NCI-H146 treated with DMSO at 0.1 percent for 48 hours (cell line): ENCODE measurements around the gene CYFIP2.

Experiments used
- DNase-seq: peaks from one replicate; lab custom pipeline; 2025; ENCODE audit not compliant: unreplicated experiment; lab: John Stamatoyannopoulos, UW

CYFIP2 gene

DNA sequence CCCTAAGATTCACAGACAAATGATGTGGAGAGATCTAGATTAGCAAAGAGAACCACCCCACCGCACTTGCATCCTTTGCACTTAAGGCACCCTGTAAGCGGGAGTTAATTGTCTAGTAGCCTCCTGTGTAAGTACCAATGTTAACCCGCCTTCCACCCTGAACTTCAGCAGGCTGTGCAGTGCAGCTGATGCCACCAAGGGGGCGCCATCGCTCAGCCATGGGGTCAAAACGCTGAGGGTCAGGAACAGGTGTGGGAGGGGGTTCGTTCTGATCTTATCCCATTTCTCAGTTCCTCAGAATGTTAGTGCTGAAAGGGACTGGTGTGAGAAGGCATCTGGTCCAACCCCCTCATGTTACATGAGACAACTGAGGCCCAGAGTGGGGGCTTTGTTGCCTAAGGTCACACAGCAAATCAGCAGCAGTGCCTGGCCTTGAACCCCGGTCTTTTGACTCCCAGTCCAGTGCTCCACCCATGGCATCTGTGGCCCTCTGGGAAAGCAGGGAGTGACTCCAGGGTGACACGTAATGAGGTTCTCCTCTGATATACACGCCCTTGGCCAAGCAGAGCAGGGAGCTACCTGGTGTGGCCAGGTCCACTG lies 57.3 kb downstream of the CYFIP2 start:
- no peak for DNase-seq

DNA sequence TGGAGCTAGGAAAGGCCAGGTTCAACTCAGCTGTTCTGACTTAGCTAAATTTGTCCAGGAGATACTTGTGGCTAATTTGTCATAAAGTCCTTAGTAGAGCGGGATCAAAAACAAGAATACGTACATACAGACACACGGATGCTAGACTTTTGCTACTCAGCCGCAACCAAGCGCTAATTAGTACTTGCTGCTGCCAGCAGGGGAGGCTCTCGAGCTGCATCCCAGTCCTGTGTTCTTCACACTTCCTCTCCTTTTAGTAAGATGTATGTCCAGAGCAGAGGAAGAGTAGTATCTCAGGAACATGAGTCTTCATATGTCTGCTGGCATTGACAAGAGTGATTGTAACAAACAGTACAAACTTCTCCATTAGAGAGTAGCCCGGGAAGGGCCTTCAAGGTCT lies 58.3 kb downstream of the CYFIP2 start:
- DNase-seq = no peak

DNA sequence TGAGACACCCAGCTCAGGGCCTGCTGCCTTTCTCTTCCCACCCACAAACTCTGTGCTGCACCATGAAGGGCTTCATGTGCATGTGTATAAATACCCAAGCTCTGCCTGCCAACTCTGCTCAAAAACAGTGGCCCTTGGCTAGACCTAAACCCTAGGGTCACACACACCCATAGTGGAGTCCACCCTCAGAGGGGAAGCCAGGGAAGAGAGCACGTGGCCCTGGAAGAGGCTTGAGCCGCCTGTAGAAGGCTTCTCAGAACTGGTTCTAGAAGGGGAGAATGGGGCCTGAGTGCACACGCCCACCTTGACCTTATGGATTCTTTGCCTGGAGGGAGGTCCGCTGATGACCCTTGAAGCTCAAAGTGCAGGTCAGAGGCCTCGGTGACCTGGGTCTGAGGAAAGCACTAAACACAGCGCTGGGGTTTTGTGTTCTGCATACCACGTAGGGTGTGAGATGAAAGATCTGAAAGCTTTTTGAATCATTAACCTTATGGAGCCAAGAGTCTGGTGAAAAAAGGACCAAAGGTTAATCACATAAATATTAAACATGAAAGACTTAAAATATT lies 60.6 kb downstream of the CYFIP2 start:
- no peak for DNase-seq

DNA sequence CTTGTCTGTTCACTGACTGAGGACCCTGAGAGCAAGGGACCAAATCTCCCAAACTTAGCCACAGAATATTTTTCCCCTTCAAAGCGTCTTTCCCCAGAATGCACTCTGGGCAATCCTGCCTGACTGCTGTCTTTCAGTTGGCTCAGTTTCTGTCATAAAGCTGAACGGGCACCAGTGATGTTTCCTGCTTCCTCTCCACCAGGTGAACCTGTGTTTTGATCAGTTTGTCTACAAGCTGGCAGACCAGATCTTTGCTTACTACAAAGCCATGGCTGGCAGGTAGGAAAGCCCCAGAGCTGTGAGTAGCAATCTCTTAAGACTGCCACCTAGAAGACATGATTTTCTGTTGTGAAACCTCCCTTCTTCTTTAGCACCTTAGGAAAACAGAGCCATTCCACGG lies 61.8 kb downstream of the CYFIP2 start:
- DNase-seq = no peak

DNA sequence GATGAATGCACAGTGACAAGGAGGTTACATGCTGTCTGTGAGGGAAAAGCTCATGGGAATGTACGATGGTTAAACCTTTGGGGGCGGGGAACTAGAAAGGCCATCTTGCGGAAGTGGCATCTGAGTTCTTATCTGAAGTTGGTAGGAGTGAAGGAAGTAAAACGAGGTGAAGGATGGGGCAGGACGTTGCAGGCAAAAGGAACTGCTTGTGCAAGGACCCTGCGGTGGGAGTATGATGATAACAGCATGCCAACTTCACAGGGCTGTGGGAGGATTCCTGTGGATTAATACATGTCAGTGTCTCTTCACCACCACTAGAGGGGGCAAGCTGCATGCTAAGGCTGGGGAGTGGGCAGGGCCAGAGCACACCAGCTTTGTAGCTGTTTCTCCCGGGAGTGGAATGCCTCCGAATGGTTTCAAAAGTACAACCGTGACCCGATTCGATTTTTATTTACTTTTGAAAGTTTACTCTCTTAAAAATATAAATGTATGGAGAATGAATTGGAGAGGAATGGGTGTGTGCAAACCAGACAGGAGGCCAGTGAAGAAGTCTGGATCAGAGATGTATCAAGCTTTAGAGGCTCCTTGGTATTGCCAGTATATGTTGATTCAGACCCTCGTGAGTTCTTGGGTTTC lies 62.5 kb downstream of the CYFIP2 start:
- peak; percentile 14 for DNase-seq

DNA sequence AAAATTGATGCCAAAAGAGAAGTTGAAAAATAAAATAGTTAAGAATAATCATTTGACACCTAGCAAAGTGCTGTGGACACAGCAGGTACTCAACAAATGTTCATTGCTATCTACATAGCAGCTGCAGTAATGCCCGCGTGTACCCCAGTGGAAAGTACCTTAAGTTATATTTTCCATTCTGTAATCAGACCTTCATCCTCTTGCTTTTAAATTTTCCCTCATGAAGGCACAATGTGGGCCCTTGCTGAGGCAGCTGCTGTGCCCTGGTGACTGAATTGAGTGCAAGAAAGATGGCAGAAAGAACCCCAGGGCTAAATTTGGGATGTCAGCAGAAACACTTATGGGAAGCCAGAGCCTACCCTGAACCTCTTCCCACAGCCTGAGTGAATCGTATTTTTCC lies 65.9 kb downstream of the CYFIP2 start:
- no peak for DNase-seq

DNA sequence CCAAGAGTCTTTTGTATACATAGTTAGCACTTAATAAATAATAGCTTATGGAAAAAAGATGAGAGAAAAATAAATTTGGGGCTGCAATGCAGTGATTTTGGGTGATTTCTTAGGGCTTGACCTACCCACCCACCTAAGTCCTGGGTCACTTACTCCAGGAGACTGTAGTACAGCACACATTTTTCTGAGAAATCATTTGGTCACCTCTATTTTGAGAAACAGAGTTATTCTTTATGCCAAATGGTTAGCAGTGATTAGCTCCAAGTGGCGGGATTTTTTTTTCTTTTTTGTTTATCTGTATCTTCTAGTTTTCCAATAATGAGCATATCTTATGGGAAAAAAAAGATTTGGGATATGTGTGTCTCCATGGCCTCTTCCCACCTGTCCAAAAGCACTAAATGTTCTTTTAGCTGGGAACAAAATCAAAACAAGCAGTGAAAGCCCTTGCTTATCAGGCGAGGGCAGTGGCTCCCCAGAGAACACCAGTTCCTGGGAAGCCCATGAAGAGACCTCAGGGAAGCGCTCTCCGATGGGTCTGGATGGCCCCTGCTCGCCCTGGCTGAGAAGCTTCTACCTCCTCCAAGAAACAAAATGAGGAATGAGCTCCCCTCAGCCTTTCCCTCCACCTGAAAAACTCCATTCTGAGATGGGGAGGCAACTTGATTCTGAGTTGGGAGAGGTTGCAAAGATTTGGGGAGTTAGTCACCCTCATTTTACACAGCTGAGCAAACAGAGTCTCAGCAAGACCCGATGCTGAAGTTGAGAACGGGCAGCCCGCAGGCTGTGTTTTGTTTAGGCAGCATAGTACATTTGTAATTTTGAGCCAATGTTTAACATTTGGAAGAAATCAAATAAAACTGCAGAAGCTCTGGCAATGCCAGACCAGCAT lies 69.9 kb downstream of the CYFIP2 start:
- DNase-seq = no peak

DNA sequence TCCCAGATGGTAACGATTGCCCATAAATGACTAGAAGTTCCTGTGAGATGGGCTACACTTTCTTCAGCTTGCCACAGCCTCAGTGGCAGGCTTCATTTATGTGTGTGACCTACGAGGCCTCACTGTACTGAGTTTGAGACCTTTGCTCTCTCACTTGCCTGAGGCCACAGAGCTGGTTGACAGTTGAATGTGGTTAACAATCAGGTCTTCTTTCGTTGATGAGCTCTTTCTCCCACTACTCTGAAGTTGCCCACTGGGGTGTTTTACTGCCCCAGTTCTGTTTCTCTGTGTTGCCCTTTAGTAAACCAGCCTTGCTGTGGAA lies 70.5 kb downstream of the CYFIP2 start:
- no peak for DNase-seq

DNA sequence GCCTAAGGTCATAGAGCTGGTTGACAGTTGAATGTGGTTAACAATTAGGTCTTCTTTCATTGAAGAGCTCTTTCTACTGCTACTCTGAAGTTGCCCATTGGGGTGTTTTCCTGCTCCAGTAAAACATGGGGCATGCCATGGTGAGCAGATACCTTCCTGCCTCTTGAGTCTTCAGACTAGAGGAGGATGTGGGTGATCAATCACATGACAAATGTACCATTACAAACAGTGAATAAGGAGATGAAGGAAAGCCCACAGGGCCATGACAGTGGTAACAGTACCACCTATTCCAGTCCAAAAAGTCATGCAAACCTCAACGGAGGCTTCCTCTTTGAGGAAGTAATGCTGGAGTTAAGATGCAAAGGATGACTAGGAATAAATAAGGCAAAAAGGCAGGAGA lies 73.5 kb downstream of the CYFIP2 start:
- DNase-seq = no peak

DNA sequence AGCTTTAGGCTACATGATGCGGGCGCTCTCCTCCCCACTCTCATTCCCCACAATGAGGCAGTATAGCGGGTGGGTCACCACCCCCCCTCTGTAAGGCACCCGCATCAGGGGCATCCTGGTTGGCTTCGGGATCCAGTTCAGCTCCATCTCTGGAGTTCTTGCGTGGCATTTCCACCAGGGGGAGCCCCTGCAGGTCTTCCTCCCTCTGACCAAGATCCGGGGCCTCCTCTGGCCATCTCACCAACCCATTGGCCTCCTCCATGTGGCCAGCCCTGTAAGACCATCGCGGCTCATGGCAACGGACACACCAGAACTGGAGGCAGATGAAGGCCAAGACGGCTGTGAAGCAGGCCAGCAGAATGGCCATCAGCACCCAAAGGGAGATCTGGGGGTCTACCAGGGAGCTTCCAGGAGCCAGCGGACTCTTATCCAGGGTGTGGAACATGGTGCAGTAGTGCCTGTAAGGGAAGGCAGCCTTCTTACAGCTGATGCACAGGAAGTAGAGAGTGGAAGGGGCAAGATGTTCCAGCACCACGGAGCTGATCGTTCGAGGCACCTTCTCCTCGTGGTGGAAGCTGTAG lies 77.0 kb downstream of the CYFIP2 start:
- no peak for DNase-seq

DNA sequence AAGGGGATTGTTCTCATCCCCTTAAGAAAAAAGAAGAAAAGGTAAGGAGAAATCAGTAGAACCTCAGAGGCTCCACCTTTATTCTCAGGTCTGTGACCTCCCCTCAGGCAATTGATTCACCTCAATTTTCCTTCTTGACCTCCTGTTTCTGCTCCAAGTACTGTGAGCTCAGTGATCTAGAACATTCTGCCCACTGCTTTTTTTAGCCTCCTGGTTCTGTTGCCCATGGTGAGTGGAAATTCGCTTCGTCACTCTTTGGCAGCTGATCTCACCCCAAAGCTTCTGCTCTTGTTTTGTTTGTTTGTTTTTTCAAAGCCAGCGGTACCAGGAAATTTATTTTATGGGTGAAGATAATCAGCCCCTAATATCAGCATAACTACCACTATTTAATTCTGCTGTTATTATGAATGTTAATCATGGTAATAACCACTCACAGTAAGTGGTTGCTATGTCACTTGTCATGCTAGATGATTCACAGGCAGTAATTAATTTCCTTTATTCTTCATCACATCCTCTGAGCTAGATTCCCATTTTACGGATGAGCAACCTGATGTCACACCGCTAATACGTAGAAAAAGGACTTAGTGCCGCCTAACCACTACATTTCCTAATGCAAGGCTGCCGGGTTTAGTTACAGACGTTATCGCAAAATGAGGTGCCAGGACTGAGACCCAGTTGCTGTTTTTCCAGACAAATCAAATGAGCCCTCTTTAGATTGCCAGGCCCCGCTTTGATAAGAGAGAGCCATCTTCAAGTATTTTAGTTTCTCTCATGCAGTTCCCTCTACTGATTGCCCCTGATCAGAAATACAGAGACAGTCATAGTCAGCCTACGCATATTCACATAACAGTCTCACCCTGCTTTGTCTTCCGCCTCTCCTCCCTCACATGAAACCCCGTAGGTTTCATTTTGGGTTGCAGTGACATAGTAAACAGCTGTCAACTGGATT lies 78.2 kb downstream of the CYFIP2 start:
- DNase-seq = no peak

DNA sequence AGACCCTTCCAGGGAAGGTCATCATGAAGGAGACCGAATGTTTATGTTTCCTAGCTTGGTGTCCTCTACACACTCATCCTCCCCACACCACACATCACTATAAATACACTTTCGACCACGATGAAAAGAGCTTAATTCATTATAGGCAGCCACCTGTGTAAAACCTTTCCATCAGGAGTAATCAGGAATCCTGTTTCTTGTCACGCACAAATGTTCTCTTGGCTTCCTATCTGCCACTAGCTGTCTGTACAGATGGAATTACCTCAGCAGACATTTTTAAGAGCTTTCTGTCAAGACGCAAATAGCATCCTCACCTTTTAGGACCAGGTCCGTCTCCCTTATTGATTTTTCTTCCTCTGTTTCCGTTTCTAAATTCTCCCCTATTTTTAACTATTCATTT lies 79.1 kb downstream of the CYFIP2 start:
- no peak for DNase-seq

DNA sequence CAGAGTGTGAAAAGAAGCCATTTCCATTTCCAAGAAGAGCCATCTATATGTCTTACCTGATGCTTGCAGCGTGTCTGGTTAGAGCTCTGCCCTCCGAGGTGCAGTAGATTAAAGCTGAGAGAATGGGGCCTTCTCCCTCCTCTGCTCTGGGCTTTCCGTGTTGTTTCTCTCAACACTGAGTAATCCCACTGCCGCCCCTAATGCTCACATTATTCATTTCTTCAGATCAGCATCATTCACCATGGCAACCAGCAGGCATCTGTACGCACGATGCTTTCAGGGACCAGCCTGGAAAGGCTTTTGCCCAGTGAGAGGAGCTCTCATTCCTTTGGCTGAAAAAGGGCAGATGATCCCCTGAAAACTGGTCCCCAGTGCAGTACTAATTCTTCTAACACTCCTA lies 79.6 kb downstream of the CYFIP2 start:
- DNase-seq = no peak

DNA sequence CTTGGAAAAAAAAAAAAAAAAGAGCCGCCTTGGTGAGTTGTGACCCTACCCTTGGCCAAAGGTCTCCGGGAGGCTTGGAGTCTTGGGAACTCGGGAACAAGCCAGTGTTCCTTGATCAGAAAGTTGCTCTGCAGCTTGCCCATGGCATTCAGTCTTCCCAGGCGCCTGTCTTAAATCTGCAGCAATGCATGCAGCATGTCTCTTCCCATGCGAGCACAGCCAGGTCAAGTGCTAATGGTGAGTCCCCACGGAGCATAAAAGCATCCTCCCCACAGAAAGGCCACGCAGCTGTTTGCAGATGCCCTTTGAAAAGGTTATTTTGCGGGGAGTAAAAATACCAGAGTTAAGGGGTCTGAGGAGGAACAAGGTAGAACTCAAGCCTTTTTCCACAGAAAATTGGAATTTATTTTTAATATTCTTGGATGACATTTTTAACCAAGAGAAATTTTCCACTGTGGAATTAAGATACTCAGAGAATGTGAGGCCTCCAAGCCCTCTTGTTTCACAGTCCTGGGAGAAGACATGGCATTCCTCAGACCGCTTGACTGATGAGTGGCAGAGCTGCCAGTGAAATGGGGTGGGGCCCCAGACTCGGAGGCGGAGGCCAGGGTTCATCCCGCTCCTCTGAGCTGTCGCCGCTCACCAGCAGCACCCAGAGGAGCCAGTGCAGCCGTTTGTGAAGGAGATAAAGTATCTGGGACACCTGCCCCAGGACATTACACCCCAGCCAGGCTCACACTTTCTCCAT lies 81.6 kb downstream of the CYFIP2 start:
- no peak for DNase-seq

DNA sequence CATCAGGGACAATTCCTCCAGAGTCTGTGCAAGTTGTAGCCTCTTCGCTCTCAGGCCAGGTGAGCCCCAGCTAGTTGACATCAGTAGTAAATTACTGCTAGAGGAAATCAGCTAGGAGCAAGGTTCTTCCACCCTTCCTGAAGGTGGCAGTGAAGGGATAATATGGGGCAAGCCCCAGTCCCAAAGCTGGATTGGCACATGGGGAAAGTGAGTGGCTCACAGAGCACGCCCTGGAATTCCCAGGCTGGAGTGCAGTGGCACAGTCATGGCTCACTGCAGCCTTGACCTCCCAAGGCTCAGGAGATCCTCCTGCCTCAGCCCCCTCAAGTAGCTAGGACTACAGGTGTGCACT lies 82.1 kb downstream of the CYFIP2 start:
- no peak for DNase-seq

DNA sequence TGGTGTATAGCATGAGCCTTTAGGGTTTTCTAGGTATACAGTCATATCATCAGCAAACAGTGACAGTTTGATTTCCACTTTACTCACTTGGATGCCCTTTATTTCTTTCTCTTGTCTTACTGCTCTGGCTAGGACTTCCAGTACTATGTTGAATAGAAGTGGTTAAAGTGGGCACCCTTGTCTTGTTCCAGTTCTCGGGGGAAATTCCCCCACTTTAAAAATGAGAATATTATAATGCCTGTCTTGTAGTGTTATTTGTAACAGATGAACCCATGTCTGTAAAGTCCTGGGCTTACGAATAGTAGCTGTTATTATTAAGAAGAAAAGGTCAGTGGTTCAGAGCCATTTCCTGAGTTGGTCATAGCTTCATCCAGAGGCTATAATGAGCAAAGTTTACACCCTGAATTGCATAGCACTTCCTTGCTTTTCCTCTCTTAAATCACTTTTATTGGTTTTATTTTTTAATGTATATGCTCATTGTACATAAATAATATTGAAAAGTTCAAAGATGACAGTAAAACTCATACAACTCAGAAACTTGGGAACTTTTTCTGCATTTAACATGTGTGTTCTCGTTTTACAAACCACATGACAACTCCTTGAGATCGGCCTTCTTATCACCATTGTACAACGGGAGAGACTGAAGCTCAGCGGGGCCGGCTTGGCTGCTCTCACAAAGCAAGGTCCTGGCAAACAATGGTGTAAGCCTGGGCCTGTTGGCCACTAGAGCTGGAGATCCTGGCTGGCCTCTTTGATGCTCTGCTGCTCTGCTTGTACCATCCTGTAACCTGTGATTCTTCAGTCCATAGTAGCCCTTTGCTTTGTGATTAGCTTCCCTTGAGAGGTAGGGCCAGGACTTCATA lies 85.2 kb downstream of the CYFIP2 start:
- DNase-seq = no peak

DNA sequence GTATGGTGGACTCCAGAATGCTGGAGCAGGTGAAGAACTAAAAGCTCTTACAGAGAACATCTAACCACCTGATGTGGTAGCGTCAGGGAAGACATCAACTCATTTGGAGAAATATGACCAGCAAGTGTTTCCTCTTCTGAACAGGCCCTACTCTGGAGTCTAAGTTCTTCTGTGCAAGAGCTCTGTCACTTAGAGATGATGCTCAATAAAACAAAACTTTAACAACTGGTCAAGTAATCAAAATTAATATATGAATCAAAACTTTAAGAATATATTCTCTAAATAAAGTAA lies 85.8 kb downstream of the CYFIP2 start:
- no peak for DNase-seq

DNA sequence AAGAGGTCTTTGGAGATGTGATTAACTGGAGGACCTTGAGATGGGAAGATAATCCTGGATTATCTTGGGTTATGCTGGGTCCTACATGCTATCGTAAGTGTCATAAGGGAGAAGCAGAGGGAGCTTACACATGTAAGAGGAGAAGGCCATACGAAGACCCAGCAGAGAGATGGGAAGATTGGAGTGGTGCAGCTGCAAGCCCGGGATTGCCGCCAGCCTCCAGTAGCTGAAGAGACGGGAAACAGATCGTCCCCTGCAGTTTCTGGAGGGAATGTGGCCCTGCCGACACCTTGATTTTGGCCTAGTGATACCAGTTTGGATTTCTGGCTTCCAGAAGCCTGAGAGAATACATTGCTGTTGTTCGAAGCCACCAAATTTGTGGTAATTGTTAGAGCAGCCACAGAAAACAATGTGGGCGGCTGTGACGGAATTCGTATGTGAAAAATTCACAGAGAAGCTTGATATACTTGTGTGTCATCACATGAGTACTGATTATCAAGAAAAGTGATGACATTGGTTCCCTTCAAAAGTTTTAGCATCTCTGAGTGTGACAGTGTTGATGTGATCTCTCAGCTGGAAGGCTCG lies 86.9 kb downstream of the CYFIP2 start:
- no peak for DNase-seq

DNA sequence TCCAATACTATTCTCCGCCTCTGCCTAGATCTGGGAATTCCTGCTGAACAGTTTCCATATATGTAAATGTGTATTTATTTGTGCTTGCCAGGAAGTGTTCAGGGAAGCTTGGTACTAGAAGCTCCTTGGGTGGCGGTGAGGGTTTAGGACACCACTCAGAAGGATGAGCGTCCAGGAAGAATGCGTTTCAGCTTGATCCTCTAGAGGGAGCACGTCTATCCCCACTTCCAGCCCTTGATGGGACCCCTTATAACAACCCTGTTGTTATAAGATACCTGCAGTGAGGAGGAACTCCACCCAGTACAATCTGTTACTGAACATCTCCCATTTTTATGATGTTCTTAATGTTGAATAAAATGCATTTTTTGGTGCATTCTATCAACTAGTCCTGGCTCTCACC lies 88.9 kb downstream of the CYFIP2 start:
- no peak for DNase-seq
